Fibroblast of upper back skin (primary cell): ENCODE measurements around the gene SYCN.

Experiments
- DNase-seq: peaks from one replicate; pipeline ENCODE4 v3.0.0-alpha.2; 2013

SYCN gene

DNA sequence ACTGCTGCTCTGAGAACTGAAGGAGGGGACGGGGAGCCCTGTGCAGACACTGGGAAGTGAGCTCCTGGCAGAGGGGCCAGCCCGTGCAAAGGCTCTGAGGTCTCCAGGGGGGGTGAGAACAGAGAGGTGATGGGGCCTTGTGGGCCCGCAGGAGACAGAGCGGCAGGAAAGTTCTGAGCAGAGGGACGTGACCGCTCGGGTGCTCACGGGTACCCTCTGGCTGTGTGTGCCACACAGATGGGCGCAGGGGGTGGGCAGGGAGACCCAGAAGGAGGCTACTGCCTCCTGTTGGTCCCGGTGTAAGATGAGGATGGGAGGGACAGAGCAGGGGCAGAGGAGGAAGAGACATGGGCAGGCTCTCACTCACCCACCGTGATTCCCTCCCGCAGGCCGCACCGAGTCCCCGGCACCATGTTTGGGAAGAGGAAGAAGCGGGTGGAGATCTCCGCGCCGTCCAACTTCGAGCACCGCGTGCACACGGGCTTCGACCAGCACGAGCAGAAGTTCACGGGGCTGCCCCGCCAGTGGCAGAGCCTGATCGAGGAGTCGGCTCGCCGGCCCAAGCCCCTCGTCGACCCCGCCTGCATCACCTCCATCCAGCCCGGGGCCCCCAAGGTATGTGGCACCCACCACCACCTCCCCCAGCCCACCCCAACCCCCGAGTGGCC, 34.8 kb downstream of the SYCN start:
- DNase-seq = no peak

DNA sequence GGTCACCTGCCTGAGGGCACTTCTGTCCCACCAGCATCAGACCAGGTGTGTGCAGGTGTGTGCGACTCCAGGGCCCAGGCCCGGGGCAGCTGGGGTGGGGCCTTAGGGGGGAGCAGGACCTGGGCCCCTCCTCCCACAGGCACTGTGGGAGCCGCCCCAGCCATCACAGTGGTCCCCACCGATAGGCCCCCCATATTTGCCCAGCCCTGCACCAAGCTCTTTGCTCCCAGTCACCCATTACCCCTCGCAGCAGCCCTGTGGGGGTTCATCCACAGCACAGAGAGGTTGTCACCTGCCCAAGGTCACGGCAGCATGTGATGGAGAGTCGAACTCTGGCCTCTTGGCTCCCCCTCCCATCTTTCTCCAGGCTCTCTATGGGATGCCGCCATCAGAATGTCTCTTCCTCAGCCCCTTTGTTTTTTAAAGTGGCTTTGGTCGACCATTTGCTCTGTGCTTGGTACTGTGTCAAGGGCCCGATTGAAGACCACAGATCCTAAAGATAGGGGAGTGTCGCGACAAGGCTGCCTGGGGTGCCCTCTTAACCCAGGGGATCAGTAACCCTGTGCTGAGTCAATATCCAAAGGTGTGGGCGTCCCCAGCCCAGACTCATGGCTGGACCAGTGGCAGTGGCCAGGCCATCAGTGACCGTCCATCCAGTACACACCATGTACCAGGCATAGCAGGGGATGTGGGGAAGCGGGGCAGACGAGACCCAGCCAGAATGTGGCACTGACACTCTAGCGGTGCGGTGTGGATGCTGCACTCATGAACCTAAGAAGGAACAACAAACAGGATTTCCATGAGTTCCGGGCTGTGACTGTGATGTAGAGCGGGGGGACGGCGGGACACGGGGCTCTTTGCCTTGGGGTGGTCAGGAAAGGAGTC, 35.6 kb downstream of the SYCN start:
- no peak for DNase-seq

DNA sequence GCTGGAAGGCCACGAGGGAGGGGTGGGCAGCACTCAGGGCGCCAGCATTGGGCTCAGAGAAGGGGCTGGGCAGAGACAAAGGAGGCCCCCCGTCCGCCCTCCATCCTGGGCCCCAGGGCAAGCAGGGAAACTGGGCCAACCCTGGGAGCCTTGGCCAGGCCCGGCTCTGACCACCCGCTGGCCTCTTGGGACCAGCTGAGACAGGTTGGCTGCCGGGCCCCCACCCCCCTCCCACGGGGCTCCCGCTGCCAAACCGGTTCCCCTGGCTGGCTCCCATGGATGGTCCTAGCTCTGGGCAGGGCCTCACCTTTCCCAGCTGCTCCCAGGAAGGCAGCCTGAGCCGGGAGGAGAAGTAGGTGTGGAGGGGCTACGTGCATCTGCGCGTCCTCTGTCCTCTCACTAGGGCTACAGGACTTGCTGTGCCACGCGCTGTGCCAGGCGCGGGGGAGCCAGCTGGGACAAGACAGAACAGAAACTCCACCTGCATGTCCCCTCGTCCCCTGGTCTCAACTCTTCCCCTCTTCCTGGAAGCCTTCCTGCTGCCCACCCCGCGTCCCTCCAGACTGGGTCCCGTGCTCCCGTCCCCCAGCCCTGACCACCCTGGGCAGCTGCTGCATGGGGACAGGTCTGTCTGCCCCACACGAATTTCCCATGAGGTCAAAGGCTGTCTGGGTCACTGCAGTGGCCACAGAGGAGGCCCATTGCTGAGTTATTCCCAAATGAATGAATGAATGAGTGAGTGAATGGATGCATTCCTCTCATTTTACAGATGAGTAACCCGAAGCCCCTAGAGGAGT, 36.4 kb downstream of the SYCN start:
- DNase-seq = no peak

DNA sequence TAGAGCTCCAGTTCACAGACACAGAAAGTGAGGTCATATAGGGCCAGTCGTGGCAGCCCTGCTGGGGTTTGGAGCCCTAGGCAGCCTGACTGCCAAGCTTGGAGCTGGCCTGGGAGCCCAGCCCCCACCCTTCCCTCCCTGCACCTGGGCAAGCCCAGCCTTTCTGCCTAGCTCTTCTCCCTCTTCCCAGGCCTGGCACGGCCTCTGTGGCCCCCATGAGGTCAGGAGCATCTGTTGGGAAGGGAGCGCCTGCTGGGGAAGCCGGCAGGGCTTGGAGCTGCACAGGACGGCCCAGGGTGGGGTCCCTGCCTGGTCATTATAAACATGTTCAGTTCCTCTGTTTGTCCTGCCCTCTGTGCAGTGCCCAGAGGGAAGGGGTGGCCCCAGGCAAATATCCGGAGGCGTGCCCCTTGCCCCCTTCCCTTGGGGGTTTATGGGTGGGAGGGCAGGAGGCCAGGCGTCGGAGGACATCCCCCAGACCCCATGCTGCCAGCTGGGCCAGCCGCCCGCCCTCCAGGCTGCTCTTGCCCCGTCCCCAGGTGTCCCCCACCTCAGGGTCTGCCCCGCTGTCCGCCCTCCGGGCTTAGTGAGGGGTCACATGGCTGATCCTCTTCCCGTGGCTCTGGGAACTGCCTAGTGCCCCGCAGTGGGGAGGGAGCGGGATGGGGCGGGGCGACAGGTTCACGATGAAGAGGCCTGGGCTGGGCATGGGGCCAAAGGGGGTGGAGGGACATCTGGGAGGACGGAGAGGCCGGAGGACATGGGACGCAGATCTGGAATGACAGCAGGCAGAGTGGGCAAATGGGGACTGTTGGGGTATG, 37.3 kb downstream of the SYCN start:
- no peak for DNase-seq

DNA sequence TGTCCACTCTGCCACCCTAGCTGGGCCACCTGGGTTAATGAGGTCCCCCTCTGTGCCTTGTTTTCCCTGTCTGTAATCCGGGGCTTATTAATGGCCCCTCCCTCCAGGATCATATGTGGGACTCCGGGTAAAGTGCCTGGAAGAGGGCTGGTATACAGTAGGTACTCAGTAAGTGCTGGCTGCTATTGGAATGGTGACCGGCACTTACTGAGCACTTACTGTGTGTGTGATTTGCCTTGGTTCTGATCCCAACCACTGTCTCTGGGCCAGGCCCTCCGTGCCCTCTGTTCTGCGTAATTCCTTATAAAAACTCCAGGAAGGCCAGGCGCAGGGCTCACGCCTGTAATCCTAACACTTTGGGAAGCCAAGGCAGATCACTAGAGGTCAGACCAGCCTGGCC, 38.2 kb downstream of the SYCN start:
- DNase-seq = no peak

DNA sequence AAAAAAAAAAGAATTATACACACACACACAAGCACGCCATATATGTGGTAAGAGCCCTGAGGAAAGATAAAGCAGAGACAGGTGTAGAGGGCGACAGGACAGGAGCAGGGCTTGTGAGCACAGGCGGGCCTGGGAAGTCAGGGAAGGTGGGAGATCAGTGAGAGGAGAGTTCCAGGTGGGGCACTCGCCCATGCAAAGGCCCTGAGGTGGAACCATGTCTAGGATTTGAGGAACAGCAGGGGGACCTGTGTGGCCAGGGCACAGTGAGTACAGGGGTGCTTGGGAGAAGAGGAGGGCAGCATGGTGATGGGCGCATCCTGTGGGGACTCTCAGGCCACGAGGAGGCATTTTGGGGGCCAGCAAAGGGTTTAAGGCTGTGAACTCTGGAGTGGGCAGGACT, 39.8 kb downstream of the SYCN start:
- DNase-seq = no peak

DNA sequence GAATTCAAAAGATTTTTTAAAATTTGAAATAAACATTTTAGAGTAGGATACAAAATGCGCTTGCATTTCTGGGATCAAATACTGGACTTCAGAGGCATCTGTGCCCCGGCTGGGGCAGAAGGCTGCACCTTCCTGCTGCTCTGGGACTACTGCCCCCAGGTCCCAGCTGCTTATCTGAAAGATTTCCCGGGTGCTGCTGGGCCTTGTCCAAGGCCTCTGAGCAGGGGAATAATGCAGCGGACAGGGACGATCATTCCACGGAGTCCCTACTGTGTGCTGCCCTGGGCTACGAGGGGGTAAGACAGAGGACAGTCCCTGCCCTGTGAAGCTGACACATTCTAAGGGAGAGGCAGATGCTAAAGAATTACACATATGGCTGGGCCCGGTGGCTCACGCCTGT, 40.4 kb downstream of the SYCN start:
- no peak for DNase-seq

DNA sequence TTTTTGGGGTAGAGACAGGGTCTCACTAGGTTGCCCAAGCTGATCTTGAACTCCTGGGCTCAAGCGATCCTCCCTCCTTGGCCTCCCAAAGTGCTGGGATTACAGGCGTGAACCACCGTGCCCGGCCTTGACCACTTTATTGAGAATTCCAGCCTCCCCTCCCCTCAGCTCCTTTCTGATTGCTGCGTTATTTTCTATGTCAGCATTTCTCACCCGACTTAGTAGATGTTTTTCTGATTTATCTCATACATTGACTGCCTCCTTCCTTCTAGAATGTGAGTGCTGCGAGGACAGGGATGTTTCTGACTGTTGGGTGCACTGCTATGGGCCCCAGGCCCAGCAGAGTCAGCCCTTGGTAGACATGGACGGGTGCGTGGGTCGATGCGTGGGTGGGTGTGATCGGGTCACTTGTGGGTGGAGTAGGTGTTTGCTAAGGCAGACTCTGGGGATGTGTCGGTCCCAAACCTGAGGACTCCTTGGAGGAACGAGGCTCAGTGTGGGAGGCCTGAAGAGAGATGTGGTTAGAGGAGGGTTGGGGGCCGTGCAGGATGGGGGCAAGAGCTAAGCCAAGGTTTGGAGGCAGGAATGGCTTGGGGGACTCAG, 41.5 kb downstream of the SYCN start:
- DNase-seq = no peak

DNA sequence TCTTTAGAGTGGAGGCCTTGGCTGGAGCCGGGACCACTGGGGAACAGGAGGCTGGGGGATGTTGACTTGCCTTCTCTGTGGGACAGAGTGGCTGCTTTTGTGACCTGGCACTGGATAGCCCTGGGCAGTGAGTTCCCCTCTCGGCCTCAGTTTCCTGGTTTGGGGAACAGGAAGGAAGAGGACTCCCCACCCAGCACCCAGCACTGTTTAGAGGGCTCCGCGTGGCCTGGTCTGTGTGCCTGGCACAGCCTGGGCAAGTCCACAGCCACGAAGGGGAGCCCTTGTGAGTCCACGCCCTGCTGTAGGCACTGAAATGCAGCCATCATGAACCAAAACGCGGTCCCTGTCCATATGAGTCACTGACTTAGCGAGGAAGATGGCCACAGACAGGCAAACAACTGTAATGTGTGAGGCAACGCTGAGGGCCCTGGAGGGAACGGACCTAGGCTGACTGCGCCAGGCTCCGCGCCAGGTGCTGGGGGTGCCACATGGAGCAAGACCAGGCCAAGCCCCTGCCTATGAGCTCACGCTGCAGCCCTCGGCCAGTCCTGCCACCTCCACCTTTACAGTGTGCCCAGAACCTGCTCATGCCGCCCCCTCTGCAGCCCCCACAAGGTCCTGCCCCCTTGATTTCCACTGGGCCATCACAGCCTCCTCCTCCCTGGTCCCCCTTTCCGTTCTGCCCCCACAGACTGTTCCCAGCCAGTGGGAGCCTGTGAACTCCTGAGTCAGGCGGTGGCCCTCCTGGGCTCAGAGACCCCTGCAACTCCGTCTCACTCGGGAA, 43.0 kb downstream of the SYCN start:
- no peak for DNase-seq

DNA sequence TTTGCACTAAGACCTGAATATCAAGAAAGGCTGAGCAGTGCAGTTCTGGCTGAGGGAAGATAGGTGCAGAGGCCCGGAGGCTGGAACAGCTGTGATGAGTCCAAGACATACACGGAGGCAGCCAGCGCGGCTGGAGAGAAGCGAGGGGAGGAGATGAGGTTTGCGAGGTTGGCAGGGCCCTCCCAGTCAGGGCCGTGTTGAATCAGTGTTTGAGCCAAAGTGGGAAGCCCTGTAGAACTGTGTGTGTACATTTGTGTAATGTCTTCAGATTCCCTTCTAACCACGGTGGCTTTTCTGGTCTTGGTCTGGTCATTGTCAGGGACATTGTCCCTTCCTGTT, 43.6 kb downstream of the SYCN start:
- DNase-seq = peak; percentile 50

DNA sequence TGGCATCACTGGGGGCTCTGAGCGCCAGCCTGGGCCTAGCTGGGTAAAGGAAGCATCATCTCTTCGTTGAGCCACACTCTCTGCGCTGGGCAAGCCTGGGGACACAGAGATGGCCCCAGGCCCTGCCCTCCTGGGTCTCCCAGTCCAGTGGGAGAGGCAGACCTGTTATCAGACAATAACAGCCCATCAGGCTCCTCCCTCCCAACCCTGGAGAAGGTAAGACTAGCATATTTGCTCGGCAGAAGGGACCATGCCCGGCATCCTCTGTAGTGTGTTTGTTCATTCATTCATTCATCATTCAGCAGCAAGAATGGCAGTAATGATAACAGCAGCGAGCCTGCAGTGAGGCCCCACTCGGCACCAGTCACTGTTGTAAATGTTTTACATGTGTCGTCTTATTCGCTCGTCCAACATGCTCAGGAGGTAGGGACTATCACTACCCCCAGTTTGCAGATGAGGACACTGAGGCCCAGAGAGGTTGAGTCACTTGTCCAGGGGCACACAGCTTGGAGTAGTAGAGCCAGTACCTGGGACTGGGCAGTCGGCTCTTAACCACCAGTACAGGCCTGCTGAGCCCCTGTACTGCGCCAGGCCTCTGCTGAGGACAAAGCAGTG, 45.3 kb downstream of the SYCN start:
- no peak for DNase-seq

DNA sequence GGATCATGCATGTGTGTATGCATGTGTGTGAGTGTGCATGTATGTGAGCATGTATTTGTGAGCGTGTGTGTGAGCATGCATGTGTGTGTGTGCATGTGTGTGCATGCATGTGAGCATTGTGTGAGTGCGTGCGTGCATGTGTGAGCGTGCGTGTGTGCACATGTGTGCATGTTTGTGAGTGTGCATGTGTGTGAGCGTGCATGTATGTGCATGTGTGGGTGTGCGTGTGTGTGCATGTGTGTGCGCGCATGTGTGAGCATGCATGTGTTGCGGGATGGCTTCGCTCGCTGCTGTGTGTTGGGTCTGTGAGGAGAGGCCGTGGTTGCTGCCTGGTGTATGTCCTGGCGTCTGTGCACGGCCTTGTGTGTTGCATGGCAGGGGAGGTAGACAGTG, 46.1 kb downstream of the SYCN start:
- DNase-seq = no peak

DNA sequence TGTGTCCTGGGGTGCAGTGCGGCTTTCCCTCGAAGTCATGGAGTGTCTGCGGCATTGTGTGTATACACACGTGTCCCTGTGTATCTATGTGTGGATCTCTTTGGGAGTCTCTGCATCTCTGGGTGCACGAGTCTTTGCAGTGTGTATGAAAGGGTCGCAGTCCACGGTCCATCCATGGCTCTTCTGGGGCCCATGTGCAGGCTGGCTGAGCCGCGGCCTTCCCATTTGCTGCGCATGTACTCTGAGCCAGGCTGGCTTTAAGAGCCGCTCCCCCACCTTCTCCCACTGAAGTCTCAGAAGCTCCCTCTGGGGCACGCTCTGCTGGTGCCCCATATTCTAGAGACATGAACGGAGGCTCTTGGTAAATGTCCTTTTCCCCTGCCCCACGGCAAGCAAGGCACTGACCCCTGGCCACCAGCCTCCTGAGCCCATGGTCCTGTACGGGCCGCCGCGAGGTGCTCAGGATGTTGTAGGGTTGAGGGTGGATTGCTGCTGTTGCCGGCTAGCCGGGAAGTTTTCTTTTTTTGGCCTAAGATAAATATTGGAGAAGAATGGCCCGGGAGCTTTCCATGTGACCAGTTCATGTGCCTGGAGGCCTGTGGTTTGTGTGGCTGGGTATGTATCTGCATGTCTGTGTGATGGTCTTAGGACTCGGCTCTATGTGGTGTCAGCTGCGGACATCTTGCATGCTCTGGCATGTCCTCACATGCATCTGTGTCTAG, 46.6 kb downstream of the SYCN start:
- DNase-seq = no peak

DNA sequence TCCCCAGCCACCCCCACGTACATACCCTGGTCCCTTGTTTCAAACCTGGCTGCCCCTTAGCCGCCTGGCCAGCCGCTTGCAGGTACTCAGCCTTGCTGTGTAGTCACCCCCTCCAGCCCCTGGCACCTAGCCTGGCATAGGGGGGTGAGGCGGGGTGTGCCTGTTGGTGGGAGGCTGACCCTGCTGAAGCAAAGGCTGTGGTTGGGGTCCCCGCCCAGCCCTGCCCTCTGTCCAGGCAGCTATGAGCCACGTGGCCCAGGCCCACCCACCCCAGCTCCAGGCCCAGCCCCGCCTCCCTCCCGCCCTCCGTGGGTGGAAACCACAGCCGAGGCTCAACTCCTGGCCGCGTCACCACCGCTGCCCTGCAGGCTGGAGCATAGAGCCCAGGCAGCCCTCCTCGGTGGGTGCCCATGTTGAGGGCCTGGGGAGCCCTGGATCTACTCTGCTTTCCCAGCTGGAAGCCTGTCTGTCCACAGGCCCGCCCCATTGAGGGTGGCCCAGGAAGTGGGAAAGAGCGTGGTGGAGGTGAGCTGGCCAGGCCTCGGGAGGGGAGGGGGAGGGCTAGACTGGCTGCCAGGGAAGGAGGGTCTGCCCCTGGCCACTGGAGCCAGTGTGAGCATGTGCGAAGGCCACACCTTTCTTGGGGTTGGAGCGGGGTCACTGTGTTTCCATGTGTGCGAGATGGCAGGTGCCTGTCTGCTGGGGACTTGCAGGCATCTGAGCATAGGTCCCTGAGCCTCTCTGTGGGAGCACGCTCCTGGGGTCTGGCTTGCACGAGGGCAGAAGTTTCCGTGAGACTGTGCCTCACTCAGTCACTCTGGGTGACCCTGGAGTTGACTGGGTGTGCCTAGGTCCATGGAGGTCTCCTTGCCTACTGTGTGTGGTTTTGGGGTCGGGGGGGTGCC, 47.5 kb downstream of the SYCN start:
- no peak for DNase-seq

DNA sequence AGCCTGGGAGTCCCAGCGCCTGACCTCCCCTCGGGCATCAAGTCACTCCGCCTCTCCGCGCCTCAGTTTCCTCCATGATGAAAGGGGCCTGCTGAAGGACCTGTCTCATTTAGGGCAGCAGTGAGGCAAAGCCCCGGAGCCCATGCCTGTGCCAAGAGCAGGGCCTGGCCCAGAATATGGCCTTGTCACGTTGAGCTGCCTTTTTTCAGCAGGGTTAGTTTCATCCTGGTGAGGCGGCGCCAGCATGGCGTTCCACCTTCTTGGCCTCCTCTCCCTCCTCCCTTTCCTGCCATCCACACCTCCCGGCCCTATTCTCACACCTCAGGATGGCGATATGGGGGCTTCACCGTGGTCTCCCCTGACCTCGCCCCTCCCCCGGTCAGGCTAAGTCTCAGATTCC, 48.3 kb downstream of the SYCN start:
- DNase-seq = no peak

DNA sequence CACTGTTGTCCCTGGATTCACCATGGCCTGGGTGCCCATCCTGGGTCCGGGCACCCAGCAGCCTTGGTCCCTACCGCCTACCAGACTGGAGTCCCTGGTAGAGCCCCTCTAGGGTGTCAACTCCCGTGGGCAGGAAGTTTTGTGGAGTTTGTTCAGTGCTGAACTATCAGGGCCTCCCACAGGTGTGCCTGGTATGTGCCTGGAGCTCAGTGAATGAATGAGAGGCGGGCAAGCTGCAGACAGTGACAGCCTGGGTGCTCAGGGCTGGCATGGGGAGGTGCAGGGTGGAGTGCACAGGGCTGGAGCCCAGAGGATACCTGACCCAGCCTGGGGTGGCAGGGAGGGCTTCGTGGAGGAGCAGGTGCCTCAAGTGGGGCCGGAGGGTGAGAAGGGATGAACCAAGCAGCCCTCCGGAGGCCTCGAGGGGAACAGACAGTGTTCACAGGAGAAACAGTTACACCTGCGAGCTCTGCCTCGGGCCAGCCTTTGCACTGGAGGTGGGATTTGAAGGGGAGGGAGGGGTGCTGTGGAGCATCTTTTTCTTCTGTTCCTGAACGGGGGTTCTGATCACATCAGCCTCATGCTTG, 48.9 kb downstream of the SYCN start:
- DNase-seq = no peak

DNA sequence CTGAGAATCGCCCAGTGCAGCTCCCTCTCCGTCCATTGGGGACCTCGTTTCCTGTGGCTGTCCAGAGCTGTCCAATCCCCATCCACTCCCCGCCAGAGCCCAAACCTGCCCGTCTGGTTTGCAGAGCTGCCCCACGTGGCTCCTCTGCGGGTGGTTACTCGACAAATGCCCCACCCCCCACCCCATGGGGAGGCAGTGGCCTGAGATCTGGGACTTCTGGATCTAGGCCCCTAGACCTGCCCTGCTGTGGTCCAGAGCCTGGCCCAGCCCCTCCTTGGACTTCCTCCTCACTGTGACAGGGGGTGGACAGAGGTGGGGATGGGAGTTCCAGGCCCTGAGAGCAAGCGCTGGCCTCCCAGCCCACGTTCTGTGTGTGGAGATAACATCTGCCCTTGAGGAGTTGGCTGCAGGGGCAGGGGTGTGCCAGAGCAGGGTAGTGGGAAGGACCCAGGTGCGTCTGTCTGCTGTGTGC, 49.4 kb downstream of the SYCN start:
- DNase-seq = no peak

DNA sequence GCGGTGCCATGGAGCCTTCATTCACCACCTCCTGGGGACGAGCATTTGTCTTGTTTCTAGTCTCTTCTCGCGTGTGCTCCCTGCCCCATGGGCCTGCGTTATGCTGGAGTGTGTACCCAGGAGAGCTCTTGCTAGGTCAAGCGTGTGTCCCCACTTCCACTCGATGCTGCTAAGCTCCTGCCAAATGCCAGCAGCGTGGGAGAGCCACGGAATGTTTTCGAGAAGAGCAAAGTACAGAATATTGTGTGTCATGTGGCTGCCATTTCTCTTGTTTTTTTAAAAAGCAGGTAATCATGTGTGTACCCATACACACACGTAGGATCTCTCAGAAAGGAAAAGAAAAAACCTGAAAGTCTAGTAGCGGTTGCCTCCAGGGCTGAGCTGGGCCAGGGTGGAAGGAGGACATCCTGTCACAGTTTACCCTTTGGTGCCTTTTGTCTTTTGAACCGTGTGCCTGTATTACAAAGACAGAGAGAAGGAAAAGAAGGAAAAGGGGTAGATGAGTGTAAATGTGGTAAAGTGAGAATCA, 49.9 kb downstream of the SYCN start:
- no peak for DNase-seq
